OCI-LY1 (cell line): ENCODE data around the gene SLC4A11.

Experiments
- H2AFZ ChIP-seq: fragments of 200-600 bp; sonication (generic), shearing (Covaris generic); 2 replicates; pipeline ENCODE4 v1.6.0; 2014; ENCODE audit warnings: antibody characterized with exemption, mild to moderate bottlenecking, low read length
- H3F3A ChIP-seq: fragments of 200-600 bp; sonication (generic), shearing (Covaris generic); 2 replicates; pipeline ENCODE4 v1.6.0; 2014; ENCODE audit warnings: mild to moderate bottlenecking, antibody characterized with exemption, low read length, moderate library complexity; ENCODE audit not compliant: insufficient read depth
- H3K27ac ChIP-seq: fragments of 200-600 bp; sonication (generic); 2 replicates; pipeline ENCODE4 v1.5.1; 2014; ENCODE audit warnings: low read length, mixed run types, mild to moderate bottlenecking, low read depth; ENCODE audit not compliant: poor library complexity, severe bottlenecking
- H3K27me3 ChIP-seq: fragments of 200-600 bp; sonication (generic); 2 replicates; pipeline ENCODE4 v1.6.0; 2014; ENCODE audit warnings: antibody characterized with exemption, mild to moderate bottlenecking, low read length, moderate library complexity; ENCODE audit not compliant: insufficient read depth
- H3K36me3 ChIP-seq: fragments of 200-600 bp; sonication (generic); 2 replicates; pipeline ENCODE4 v1.6.1; 2014; ENCODE audit warnings: mild to moderate bottlenecking, antibody characterized with exemption, low read length, moderate library complexity, mixed read lengths; ENCODE audit not compliant: insufficient read depth
- H3K4me1 ChIP-seq: fragments of 200-600 bp; sonication (generic); 2 replicates; pipeline ENCODE4 v1.5.1; 2014; ENCODE audit warnings: mild to moderate bottlenecking, low read length, moderate library complexity; ENCODE audit not compliant: insufficient read depth, severe bottlenecking
- H3K4me2 ChIP-seq: fragments of 200-600 bp; sonication (generic), shearing (Covaris generic); 2 replicates; pipeline ENCODE4 v1.6.1; 2014; ENCODE audit warnings: low read length
- H3K4me3 ChIP-seq: fragments of 200-600 bp; sonication (generic); 2 replicates; pipeline ENCODE4 v1.5.1; 2014; ENCODE audit warnings: low read length, low read depth, mild to moderate bottlenecking, mixed read lengths; ENCODE audit not compliant: poor library complexity, severe bottlenecking
- H3K79me2 ChIP-seq: fragments of 200-600 bp; shearing (Covaris generic); 2 replicates; pipeline ENCODE4 v1.6.1; 2016; ENCODE audit warnings: mixed run types, low read length, mixed read lengths; ENCODE audit not compliant: insufficient read depth
- H3K9ac ChIP-seq: fragments of 200-600 bp; sonication (generic), shearing (Covaris generic); 2 replicates; pipeline ENCODE4 v1.6.1; 2014; ENCODE audit warnings: mild to moderate bottlenecking, low read length, mixed read lengths
- H3K9me2 ChIP-seq: fragments of 200-600 bp; sonication (generic), shearing (Covaris generic); 2 replicates; pipeline ENCODE4 v1.6.1; 2014; ENCODE audit warnings: low read depth, mild to moderate bottlenecking, low read length, mixed read lengths
- H3K9me3 ChIP-seq: fragments of 200-600 bp; shearing (Covaris generic); 2 replicates; pipeline ENCODE4 v1.6.1; 2014; ENCODE audit warnings: low read length, mixed read lengths
- H4K20me1 ChIP-seq: fragments of 200-600 bp; sonication (generic), shearing (Covaris generic); 2 replicates; pipeline ENCODE4 v1.6.0; 2016; ENCODE audit warnings: mild to moderate bottlenecking, low read length; ENCODE audit not compliant: insufficient read depth
- EZH2 ChIP-seq: fragments of 200-600 bp; sonication (generic), shearing (Covaris generic); IDR thresholded peaks from 2 replicates; pipeline ENCODE4 v1.8.0; 2017; ENCODE audit warnings: borderline replicate concordance, mixed run types, mild to moderate bottlenecking, antibody characterized with exemption, low read length, moderate library complexity, mixed read lengths
- TF ChIP-seq, protein P1 (sequence below): fragments of 200-600 bp; sonication (generic), shearing (Covaris generic); IDR thresholded peaks from 2 replicates; pipeline ENCODE4 v1.5.1; 2017; ENCODE audit warnings: mild to moderate bottlenecking, antibody characterized with exemption, low read length, moderate library complexity, mixed read lengths

The SLC4A11 gene

DNA sequence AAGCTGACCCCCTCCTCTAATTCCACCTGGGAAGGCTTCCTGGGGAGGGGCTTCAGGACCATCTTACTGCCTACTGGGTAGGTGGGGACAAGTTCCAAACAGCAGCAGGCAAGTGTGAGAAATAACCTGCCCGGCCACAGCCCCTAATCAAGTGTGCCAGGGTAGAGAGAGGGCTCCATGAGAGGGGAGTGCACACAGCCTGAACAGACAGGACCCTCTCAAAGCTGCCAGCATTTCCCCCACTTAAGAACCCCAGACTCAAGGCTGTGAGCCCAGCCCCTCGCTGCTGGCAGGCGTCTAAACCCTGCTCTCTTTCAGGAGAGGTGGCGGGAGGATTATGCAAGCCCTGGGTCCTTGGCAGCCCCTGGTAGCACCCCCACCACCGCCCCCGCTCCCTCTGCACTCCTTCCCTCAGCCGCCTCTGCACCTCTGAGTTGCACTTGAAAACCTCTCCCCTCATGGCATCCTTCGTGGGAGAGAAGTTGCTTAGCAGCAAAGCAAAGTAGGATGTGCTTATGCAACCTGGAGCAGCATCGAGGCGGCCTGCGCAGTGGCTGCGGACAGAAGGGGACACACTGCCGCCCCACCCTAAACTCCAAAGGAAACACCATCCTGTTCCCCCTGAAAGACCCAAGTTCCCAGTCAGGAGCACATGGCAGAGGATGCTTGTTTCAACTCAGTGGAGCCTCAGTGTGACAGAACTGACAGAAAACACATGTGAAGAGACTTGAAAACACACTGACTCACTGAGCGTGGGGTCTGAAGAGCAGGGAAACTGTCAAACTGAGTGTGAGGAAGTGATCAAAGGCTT, 45.0 kb downstream of the SLC4A11 start:
- Histone ChIP-seq H2AFZ (no peak overlapping the region), H3K36me3 (peaks cover 72% of the 10 kb centered on the region), H3K4me1 (no peaks in the 10 kb centered on the region), H4K20me1 (no peaks in the 10 kb centered on the region), H3K9ac (no peak overlapping the region), H3K27me3 (no peaks in the 10 kb centered on the region), H3K79me2 (no peaks in the 10 kb centered on the region), H3K9me2 (no peaks in the 10 kb centered on the region), H3K4me3 (no peak overlapping the region), H3F3A (no peaks in the 10 kb centered on the region), H3K27ac (no peak overlapping the region), H3K4me2 (no peak overlapping the region), H3K9me3 (no peaks in the 10 kb centered on the region)
- TF ChIP-seq EZH2 = no peak

DNA sequence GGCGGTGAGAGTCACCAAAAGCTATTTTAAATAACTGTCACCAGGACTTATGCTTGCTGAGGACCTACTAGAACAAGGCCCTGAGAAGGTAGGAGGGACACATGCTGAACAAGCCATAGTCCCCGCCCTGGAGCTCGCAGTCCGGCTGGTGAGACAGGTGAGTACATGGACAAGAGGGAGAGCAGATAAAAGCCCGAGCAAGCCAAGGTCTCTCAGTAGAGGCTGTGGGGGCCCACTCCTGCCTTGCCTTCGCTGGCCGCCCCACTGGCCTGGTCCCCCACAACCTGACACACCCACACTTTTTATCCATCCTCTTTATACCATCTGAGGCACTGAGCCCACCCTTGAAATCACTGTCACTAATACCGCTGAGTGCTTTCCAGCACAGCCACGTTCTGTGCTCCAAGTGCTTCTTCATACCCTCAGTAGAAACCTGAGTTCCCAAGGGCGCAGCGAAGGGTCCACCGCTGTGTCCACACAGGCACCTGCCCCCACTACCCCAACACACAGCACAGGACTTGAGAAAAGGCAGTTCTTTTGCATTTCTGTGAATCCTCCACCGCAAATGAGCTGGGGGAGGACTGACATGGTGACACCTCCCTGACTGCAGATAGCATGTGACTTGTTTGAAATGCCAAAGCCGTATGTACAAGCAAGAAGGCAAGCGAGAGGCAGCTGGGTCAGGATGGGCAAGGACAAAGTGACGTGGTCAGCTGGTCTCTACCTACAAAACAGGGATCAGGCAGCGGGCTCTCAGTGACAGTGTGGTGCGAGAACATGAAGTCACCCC, 46.6 kb downstream of the SLC4A11 start:
- no peak overlapping the region for H3K27ac ChIP-seq
- no peaks in the 10 kb centered on the region for H3K4me1 ChIP-seq
- no peaks in the 10 kb centered on the region for H4K20me1 ChIP-seq
- H3K4me3 ChIP-seq = no peak overlapping the region
- H3K36me3 ChIP-seq = peaks cover 64% of the 10 kb centered on the region
- no peaks in the 10 kb centered on the region for H3F3A ChIP-seq
- H3K9me3 ChIP-seq = no peaks in the 10 kb centered on the region
- no peaks in the 10 kb centered on the region for H3K79me2 ChIP-seq
- no peak overlapping the region for H3K4me2 ChIP-seq
- no peaks in the 10 kb centered on the region for H3K27me3 ChIP-seq
- H2AFZ ChIP-seq = no peak overlapping the region
- H3K9me2 ChIP-seq = no peaks in the 10 kb centered on the region
- TF ChIP-seq, protein P1, sequence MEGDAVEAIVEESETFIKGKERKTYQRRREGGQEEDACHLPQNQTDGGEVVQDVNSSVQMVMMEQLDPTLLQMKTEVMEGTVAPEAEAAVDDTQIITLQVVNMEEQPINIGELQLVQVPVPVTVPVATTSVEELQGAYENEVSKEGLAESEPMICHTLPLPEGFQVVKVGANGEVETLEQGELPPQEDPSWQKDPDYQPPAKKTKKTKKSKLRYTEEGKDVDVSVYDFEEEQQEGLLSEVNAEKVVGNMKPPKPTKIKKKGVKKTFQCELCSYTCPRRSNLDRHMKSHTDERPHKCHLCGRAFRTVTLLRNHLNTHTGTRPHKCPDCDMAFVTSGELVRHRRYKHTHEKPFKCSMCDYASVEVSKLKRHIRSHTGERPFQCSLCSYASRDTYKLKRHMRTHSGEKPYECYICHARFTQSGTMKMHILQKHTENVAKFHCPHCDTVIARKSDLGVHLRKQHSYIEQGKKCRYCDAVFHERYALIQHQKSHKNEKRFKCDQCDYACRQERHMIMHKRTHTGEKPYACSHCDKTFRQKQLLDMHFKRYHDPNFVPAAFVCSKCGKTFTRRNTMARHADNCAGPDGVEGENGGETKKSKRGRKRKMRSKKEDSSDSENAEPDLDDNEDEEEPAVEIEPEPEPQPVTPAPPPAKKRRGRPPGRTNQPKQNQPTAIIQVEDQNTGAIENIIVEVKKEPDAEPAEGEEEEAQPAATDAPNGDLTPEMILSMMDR = no peak
- TF ChIP-seq EZH2 = no peak
- H3K9ac ChIP-seq = no peak overlapping the region

- peaks cover 56% of the 10 kb centered on the region for H3K36me3 ChIP-seq
These were observed 48.3 kb downstream of the SLC4A11 start for GRCh38 chr20:3190681-3191111.

More at GRCh38 chr20:3190681-3191111, 48.3 kb downstream of the SLC4A11 start:
- no peak overlapping the region for H3K4me2 ChIP-seq
- no peaks in the 10 kb centered on the region for H3K79me2 ChIP-seq
- no peak overlapping the region for H3K27ac ChIP-seq
- no peaks in the 10 kb centered on the region for H3K27me3 ChIP-seq
- H3K9me3 ChIP-seq = no peaks in the 10 kb centered on the region
- no peaks in the 10 kb centered on the region for H3K9me2 ChIP-seq
- no peaks in the 10 kb centered on the region for H3F3A ChIP-seq
- H3K4me3 ChIP-seq = no peak overlapping the region
- no peaks in the 10 kb centered on the region for H3K4me1 ChIP-seq
- TF ChIP-seq, protein P1 = no peak
- TF ChIP-seq EZH2 = no peak
- no peaks in the 10 kb centered on the region for H4K20me1 ChIP-seq
- no peak overlapping the region for H2AFZ ChIP-seq
- no peak overlapping the region for H3K9ac ChIP-seq
